GM12872 (cell line): ENCODE results near the gene ABCC8.

Experiments
- TF ChIP-seq, protein P1 (sequence below): IDR thresholded peaks from 3 replicates; pipeline ENCODE4 v1.5.1; 2011; ENCODE audit warnings: low read depth, mild to moderate bottlenecking, low read length, moderate library complexity; ENCODE audit not compliant: insufficient read depth

Gene ABCC8

GRCh38 chr11:17395554-17395961 is 81.1 kb downstream of the ABCC8 start:
- TF ChIP-seq, protein P1, sequence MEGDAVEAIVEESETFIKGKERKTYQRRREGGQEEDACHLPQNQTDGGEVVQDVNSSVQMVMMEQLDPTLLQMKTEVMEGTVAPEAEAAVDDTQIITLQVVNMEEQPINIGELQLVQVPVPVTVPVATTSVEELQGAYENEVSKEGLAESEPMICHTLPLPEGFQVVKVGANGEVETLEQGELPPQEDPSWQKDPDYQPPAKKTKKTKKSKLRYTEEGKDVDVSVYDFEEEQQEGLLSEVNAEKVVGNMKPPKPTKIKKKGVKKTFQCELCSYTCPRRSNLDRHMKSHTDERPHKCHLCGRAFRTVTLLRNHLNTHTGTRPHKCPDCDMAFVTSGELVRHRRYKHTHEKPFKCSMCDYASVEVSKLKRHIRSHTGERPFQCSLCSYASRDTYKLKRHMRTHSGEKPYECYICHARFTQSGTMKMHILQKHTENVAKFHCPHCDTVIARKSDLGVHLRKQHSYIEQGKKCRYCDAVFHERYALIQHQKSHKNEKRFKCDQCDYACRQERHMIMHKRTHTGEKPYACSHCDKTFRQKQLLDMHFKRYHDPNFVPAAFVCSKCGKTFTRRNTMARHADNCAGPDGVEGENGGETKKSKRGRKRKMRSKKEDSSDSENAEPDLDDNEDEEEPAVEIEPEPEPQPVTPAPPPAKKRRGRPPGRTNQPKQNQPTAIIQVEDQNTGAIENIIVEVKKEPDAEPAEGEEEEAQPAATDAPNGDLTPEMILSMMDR, result no peak

- TF ChIP-seq, protein P1, result no peak; the same call in 2 of the 3 replicates
Observed at GRCh38 chr11:17394743-17395390, 81.8 kb downstream of the ABCC8 start.

DNA sequence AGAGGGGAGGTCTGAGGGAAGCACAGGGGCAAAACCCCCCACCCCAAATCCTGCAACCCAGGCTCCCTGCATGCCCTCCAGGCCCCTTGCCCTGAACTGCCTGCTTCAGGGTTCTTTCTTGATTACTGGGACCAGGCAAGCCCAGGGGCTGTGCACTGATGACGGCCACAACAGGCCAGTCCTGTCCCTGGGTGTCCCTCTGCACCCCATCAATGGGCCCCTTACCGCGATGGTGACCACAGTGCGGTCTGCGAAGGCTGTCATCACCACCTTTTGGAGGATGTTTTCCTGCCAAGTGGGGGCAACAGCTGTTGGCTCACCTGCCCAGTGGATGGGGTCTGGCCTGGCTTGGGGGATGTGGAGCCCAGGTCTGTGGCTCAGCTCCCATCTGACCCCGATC is 83.2 kb downstream of the ABCC8 start:
- TF ChIP-seq, protein P1, result no peak

GRCh38 chr11:17392872-17393271 is 83.8 kb downstream of the ABCC8 start:
- TF ChIP-seq, protein P1, result no peak

DNA sequence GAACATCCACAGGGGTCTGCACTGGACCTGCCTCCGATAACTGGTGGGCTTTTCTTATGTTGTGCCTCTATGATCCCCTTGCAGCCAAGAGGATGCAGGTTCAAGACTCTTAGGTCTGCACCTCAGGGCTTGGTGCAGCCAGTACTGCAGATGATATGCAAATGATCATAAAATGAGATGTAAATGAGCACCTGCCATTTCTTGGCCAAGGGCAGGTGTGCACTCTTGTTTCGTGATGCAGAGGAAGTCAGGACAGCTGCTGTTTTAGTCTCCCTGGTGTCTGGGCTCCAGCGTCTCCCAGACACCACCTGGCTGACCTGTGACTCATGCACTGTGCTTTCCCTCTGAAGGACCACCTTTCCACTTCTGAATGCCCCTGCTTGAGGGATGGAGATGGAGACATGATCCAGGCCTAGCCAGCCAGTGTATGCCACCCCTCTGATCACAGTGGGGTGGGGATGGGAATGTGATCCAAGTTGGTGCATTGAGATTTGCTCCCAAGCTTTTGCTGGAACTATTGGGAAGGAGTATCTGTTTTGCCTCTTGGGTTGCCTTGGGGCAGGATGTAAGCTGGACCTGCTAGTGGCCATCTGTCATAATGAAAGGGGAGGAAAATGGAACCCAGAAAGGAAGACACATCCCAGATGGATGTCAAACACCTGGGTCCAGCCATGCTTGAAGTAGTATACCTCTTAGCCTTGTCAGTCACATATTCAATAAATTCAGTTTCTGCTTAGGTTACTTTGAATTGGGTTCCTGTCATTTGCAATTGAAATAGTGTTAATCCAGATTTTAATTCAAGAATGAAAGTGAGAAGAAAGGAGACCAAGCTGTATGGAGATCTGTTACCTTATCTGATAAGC is 84.9 kb downstream of the ABCC8 start:
- TF ChIP-seq, protein P1, result no peak

GRCh38 chr11:17389957-17390649 is 86.5 kb downstream of the ABCC8 start:
- TF ChIP-seq, protein P1, result no peak
